ENCODE results near the gene GALNTL6. TPM values are rescaled to one million over a fixed set of nuclear protein-coding genes. Genes with fewer than 3 reads are reported as not detected.
A peak's percentile ranks its signal among the peaks of the same experiment; 100 is the strongest.

Gene GALNTL6
- total and polyA plus RNA-seq, 9 of the 15 experiments (the other 6 are each of a cell fraction or from before 2014, with no cell fraction given) = 0.18 to 0.50 (median 0.29) TPM

- TF ChIP-seq, protein P1, sequence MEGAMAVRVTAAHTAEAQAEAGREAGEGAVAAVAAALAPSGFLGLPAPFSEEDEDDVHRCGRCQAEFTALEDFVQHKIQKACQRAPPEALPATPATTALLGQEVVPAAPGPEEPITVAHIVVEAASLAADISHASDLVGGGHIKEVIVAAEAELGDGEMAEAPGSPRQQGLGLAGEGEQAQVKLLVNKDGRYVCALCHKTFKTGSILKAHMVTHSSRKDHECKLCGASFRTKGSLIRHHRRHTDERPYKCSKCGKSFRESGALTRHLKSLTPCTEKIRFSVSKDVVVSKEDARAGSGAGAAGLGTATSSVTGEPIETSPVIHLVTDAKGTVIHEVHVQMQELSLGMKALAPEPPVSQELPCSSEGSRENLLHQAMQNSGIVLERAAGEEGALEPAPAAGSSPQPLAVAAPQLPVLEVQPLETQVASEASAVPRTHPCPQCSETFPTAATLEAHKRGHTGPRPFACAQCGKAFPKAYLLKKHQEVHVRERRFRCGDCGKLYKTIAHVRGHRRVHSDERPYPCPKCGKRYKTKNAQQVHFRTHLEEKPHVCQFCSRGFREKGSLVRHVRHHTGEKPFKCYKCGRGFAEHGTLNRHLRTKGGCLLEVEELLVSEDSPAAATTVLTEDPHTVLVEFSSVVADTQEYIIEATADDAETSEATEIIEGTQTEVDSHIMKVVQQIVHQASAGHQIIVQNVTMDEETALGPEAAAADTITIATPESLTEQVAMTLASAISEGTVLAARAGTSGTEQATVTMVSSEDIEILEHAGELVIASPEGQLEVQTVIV (CRISPR knock-in tag; IDR thresholded peaks at IDR 0.05; ENCODE audit: borderline replicate concordance) = no peak
- no peak for TF ChIP-seq TCF7 (IDR thresholded peaks at IDR 0.05; ENCODE audit: borderline replicate concordance)
- TF ChIP-seq, protein P2, sequence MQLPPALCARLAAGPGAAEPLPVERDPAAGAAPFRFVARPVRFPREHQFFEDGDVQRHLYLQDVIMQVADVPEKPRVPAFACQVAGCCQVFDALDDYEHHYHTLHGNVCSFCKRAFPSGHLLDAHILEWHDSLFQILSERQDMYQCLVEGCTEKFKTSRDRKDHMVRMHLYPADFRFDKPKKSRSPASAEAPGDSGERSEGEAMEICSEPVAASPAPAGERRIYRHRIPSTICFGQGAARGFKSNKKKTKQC (CRISPR knock-in tag; IDR thresholded peaks at IDR 0.05) = no peak
- TF ChIP-seq MTA2 (IDR thresholded peaks at IDR 0.05; ENCODE audit: low read depth) = no peak
- TF ChIP-seq, protein P3, sequence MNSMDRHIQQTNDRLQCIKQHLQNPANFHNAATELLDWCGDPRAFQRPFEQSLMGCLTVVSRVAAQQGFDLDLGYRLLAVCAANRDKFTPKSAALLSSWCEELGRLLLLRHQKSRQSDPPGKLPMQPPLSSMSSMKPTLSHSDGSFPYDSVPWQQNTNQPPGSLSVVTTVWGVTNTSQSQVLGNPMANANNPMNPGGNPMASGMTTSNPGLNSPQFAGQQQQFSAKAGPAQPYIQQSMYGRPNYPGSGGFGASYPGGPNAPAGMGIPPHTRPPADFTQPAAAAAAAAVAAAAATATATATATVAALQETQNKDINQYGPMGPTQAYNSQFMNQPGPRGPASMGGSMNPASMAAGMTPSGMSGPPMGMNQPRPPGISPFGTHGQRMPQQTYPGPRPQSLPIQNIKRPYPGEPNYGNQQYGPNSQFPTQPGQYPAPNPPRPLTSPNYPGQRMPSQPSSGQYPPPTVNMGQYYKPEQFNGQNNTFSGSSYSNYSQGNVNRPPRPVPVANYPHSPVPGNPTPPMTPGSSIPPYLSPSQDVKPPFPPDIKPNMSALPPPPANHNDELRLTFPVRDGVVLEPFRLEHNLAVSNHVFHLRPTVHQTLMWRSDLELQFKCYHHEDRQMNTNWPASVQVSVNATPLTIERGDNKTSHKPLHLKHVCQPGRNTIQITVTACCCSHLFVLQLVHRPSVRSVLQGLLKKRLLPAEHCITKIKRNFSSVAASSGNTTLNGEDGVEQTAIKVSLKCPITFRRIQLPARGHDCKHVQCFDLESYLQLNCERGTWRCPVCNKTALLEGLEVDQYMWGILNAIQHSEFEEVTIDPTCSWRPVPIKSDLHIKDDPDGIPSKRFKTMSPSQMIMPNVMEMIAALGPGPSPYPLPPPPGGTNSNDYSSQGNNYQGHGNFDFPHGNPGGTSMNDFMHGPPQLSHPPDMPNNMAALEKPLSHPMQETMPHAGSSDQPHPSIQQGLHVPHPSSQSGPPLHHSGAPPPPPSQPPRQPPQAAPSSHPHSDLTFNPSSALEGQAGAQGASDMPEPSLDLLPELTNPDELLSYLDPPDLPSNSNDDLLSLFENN (IDR thresholded peaks at IDR 0.05; ENCODE audit: low read depth in 2 of 2, low read length in 2 of 2) = no peak
- no peak for TF ChIP-seq RBM14 (IDR thresholded peaks at IDR 0.05; ENCODE audit: borderline replicate concordance, insufficient read depth, low read depth, low read length)
- no peak for TF ChIP-seq ZFPM2 (CRISPR knock-in tag; IDR thresholded peaks at IDR 0.05)
- no peak for TF ChIP-seq TRIM28 (IDR thresholded peaks at IDR 0.05)
- TF ChIP-seq ZNF41 (CRISPR knock-in tag; conservative IDR thresholded peaks at IDR 0.05) = no peak
- no peak for TF ChIP-seq PCBP1 (IDR thresholded peaks at IDR 0.05; ENCODE audit: low read depth, low read length, poor library complexity, severe bottlenecking)
- TF ChIP-seq KAT7 (CRISPR knock-in tag; IDR thresholded peaks at IDR 0.05; ENCODE audit: borderline replicate concordance) = no peak
- TF ChIP-seq CHD1 (IDR thresholded peaks at IDR 0.05; ENCODE audit: low read length) = peak; percentile 6
- no peak for TF ChIP-seq BRD4 (IDR thresholded peaks at IDR 0.05)
- TF ChIP-seq SREBF1 (IDR thresholded peaks at IDR 0.05; ENCODE audit: borderline replicate concordance, low read depth, low read length) = no peak
- no peak for TF ChIP-seq MAFG (tag; conservative IDR thresholded peaks at IDR 0.05)
- TF ChIP-seq, protein P4, sequence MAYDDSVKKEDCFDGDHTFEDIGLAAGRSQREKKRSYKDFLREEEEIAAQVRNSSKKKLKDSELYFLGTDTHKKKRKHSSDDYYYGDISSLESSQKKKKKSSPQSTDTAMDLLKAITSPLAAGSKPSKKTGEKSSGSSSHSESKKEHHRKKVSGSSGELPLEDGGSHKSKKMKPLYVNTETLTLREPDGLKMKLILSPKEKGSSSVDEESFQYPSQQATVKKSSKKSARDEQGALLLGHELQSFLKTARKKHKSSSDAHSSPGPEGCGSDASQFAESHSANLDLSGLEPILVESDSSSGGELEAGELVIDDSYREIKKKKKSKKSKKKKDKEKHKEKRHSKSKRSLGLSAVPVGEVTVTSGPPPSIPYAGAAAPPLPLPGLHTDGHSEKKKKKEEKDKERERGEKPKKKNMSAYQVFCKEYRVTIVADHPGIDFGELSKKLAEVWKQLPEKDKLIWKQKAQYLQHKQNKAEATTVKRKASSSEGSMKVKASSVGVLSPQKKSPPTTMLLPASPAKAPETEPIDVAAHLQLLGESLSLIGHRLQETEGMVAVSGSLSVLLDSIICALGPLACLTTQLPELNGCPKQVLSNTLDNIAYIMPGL (CRISPR knock-in tag; IDR thresholded peaks at IDR 0.05) = no peak
- TF ChIP-seq HOXB6 (CRISPR knock-in tag; IDR thresholded peaks at IDR 0.05; ENCODE audit: borderline replicate concordance) = no peak
- TF ChIP-seq GTF2F1 (IDR thresholded peaks at IDR 0.05; ENCODE audit: low read depth, low read length) = no peak
- TF ChIP-seq ZNF316 (IDR thresholded peaks at IDR 0.05) = no peak
- TF ChIP-seq PHF21A (IDR thresholded peaks at IDR 0.05; ENCODE audit: borderline replicate concordance, low read depth) = no peak
- no peak for TF ChIP-seq TAF15 (IDR thresholded peaks at IDR 0.05; ENCODE audit: low read depth, low read length)
Observed at GRCh38 chr4:172155838-172156345, 342.7 kb downstream of the GALNTL6 start (continued).

Measured in K562 (cell line).